ENCODE measurements around the gene CCRL2. TPM values are rescaled to one million over a fixed set of nuclear protein-coding genes. Genes with fewer than 3 reads are reported as not detected.
A peak's percentile ranks its signal among the peaks of the same experiment; 100 is the strongest.

The CCRL2 gene, protein sequence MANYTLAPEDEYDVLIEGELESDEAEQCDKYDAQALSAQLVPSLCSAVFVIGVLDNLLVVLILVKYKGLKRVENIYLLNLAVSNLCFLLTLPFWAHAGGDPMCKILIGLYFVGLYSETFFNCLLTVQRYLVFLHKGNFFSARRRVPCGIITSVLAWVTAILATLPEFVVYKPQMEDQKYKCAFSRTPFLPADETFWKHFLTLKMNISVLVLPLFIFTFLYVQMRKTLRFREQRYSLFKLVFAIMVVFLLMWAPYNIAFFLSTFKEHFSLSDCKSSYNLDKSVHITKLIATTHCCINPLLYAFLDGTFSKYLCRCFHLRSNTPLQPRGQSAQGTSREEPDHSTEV
- total RNA-seq, result 1.9 TPM in 2 replicates

DNA sequence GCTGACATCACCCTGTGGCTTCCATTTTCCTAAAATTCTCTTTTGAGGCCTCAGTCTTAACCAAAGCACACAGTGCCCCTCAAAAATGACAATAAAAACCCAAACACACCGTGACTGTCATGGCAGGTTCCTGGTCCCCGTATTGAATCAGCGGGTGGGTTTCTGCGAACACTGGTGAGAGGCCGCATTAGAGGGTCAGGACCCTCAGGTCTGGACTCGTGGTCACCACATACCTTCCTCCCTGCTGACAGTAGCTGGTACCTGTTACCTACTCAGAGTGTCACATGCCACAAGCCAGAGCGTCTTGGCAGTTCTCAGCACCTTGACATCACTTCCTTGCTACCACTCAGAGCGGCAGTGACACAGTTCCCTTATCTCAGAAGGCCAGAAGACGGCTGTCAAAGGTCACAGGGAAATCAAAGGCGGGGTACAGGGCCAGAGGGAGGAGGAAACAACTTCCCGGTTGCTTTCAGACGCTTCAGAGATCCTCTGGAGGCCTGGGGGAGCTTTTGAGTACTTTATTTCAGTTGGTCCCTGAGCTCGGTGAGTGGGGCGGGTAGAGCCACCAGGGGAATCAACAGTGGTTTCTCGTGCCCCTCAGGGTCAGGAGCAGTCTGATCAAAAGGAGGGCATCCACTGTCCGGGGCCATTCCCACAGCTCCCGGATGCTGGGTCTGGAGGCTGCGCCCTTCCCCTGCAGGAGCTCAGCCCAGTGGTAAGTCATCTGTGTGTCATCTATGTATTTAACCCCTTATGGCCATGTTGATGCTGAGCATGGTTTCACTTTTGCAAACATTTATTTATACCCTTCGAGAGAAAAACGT lies at the start of gene CCRL2, which contains the start of gene CCR5AS:
Gene CCRL2, plus strand, starts transcription at position 472 of the 824 bp plus-strand sequence. CDS start 821 bp downstream, outside the sequence.
Gene CCR5AS, minus strand, starts transcription at position 279 of the 824 bp plus-strand sequence.
- TF ChIP-seq, protein P1, sequence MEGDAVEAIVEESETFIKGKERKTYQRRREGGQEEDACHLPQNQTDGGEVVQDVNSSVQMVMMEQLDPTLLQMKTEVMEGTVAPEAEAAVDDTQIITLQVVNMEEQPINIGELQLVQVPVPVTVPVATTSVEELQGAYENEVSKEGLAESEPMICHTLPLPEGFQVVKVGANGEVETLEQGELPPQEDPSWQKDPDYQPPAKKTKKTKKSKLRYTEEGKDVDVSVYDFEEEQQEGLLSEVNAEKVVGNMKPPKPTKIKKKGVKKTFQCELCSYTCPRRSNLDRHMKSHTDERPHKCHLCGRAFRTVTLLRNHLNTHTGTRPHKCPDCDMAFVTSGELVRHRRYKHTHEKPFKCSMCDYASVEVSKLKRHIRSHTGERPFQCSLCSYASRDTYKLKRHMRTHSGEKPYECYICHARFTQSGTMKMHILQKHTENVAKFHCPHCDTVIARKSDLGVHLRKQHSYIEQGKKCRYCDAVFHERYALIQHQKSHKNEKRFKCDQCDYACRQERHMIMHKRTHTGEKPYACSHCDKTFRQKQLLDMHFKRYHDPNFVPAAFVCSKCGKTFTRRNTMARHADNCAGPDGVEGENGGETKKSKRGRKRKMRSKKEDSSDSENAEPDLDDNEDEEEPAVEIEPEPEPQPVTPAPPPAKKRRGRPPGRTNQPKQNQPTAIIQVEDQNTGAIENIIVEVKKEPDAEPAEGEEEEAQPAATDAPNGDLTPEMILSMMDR (IDR thresholded peaks at IDR 0.05), result no peak
- H3K27ac Mint-ChIP-seq, result peak within 1 kb of the TSS; percentile 81
- peaks cover 3% of the 10 kb centered on the region for H3K9me3 Mint-ChIP-seq
- DNase-seq, result peak; percentile 22
- peak; percentile 83 for ATAC-seq (ENCODE audit: low read depth)
- intact Hi-C loops (cut with micrococcal nuclease), result loop anchor here (2.0 kb wide), 1 partner anchor 24 kb away; no protein-coding TSS in a partner anchor
- H3K36me3 Mint-ChIP-seq (ENCODE audit: low read depth), result peaks cover 3% of the 10 kb centered on the region
- H3K4me1 Mint-ChIP-seq, result peaks cover 31% of the 10 kb centered on the region
- H3K4me3 Mint-ChIP-seq, result peak within 1 kb of the TSS; percentile 85
- ChIA-PET CTCF (interaction anchor here (0.7 to 1.8 kb wide), 5 partner anchors 10 to 130 kb away, joined by 3 to 4 read pairs (median 3); no protein-coding TSS in a partner anchor), POLR2A (interaction anchor here (1.3 kb wide), 1 partner anchor 513 kb away, joined by 3 read pairs; no protein-coding TSS in a partner anchor)
- H3K27me3 Mint-ChIP-seq, result no peaks in the 10 kb centered on the region

DNA sequence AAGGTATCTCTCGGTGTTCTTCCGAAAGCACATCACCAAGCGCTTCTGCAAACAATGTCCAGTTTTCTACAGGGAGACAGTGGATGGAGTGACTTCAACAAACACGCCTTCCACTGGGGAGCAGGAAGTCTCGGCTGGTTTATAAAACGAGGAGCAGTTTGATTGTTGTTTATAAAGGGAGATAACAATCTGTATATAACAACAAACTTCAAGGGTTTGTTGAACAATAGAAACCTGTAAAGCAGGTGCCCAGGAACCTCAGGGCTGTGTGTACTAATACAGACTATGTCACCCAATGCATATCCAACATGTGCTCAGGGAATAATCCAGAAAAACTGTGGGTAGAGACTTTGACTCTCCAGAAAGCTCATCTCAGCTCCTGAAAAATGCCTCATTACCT lies 48.6 kb upstream of the CCRL2 start:
- Mint-ChIP-seq H3K4me1 (peaks cover 65% of the 10 kb centered on the region), H3K4me3 (no peak overlapping the region), H3K27me3 (no peaks in the 10 kb centered on the region), H3K36me3 (ENCODE audit: low read depth) (no peaks in the 10 kb centered on the region), H3K27ac (no peak overlapping the region), H3K9me3 (no peaks in the 10 kb centered on the region)
- TF ChIP-seq, protein P1 (IDR thresholded peaks at IDR 0.05), result no peak
- ChIA-PET CTCF (interaction anchor here (2.7 kb wide), 1 partner anchor 12 kb away, joined by 10 read pairs; the partner anchor contains the start of gene CCR5), POLR2A (no interaction called here)
- intact Hi-C loops (cut with micrococcal nuclease), result no loop called here
- DNase-seq (no peak), ATAC-seq (ENCODE audit: low read depth) (no peak)

DNA sequence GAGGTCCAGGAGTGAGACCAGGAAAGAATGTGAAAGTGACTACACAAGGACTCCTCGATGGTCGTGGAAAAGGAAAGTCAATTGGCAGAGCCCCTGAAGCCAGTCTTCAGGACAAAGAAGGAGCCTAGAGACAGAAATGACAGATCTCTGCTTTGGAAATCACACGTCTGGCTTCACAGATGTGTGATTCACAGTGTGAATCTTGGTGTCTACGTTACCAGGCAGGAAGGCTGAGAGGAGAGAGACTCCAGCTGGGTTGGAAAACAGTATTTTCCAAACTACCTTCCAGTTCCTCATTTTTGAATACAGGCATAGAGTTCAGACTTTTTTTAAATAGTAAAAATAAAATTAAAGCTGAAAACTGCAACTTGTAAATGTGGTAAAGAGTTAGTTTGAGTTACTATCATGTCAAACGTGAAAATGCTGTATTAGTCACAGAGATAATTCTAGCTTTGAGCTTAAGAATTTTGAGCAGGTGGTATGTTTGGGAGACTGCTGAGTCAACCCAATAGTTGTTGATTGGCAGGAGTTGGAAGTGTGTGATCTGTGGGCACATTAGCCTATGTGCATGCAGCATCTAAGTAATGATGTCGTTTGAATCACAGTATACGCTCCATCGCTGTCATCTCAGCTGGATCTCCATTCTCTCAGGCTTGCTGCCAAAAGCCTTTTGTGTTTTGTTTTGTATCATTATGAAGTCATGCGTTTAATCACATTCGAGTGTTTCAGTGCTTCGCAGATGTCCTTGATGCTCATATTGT lies 47.1 kb upstream of the CCRL2 start:
- no peak for DNase-seq
- ChIA-PET POLR2A (interaction anchor here (0.6 to 0.8 kb wide), 2 partner anchors 179 to 255 kb away, joined by 3 to 4 read pairs; no protein-coding TSS in a partner anchor), CTCF (interaction anchor here (0.7 to 2.7 kb wide), 3 partner anchors 10 to 273 kb away, joined by 3 to 10 read pairs (median 3); partner anchors contain the start of gene CCR5)
- Mint-ChIP-seq H3K9me3 (no peaks in the 10 kb centered on the region), H3K27ac (no peak overlapping the region), H3K36me3 (ENCODE audit: low read depth) (no peaks in the 10 kb centered on the region), H3K4me3 (no peak overlapping the region), H3K4me1 (peaks cover 53% of the 10 kb centered on the region), H3K27me3 (no peaks in the 10 kb centered on the region)
- TF ChIP-seq, protein P1 (IDR thresholded peaks at IDR 0.05), result no peak
- intact Hi-C loops (cut with micrococcal nuclease), result loop anchor here (5.0 kb wide), 1 partner anchor 38 kb away; no protein-coding TSS in a partner anchor
- peak; percentile 49 for ATAC-seq (ENCODE audit: low read depth)

DNA sequence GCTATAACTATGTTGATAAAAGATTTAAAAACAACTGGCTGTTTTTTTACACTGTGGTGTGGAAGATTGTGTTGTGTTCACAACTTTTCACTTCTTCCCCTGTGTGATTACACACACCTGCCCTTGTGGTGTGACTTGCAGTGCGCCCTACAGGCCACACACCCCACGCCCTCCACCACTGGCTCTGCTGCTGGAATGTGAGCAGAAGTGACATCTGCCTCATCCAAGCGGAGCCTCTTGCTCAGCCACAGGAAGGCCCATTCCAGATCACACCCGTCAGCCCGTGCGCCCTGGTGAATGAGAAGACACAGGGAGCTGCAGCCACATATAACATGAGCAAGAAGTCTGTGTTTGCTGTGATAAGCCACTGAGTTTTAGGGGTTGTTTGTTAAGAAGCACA lies 46.2 kb upstream of the CCRL2 start:
- intact Hi-C loops (cut with micrococcal nuclease), result loop anchor here (5.0 kb wide), 1 partner anchor 39 kb away; no protein-coding TSS in a partner anchor
- ATAC-seq (ENCODE audit: low read depth) (no peak), DNase-seq (no peak)
- H3K27me3 Mint-ChIP-seq, result no peaks in the 10 kb centered on the region
- CTCF ChIA-PET, result interaction anchor here (2.7 kb wide), 1 partner anchor 9 kb away, joined by 10 read pairs; the partner anchor contains the start of gene CCR5
- no peak overlapping the region for H3K27ac Mint-ChIP-seq
- peaks cover 44% of the 10 kb centered on the region for H3K4me1 Mint-ChIP-seq
- POLR2A ChIA-PET, result no interaction called here
- no peaks in the 10 kb centered on the region for H3K36me3 Mint-ChIP-seq (ENCODE audit: low read depth)
- TF ChIP-seq, protein P1 (IDR thresholded peaks at IDR 0.05), result no peak
- no peaks in the 10 kb centered on the region for H3K9me3 Mint-ChIP-seq
- no peak overlapping the region for H3K4me3 Mint-ChIP-seq
